H1 (cell line): ENCODE measurements around the gene C20orf141. TPM values are rescaled to one million over a fixed set of nuclear protein-coding genes. Genes with fewer than 3 reads are reported as not detected.

Source experiments
- CTCF ChIA-PET: fragments of 300-600 bp; sonication (Branson Sonifier 250); formaldehyde crosslinking; loops from one replicate; lab custom pipeline; 2021; ENCODE audit not compliant: partially characterized antibody; lab: Charles Lee
- POLR2A ChIA-PET: fragments of 300-600 bp; sonication (Branson Sonifier 250); formaldehyde crosslinking; loops from one replicate; lab custom pipeline; 2021; ENCODE audit warnings: inconsistent platforms; ENCODE audit not compliant: partially characterized antibody; lab: Charles Lee
- DNase-seq, 2 experiments: peaks; one replicate each; pipeline versions ENCODE4 v3.0.0 to v3.0.0-alpha.2; 2010 to 2022; ENCODE audit warnings: low spot score in 2 of 2, low read depth in 1 of 2, mixed read lengths in 1 of 2
- FAIRE-seq: peaks from 2 replicates; lab custom pipeline; 2011; peaks lifted over from hg19 to GRCh38; lab: Jason Lieb, UNC
- H2AFZ ChIP-seq: 2 replicates; pipeline ENCODE4 v1.8.1; 2012; ENCODE audit warnings: low read length, inconsistent platforms
- H2AK5ac ChIP-seq: 2 replicates; pipeline ENCODE4 v1.6.1; 2013; ENCODE audit warnings: low read depth, low read length
- H2BK120ac ChIP-seq: replicated peaks from 2 replicates; pipeline ENCODE3; 2013; ENCODE audit warnings: low read depth, low read length, inconsistent platforms
- H2BK12ac ChIP-seq: 2 replicates; pipeline ENCODE4 v1.6.1; 2013; ENCODE audit warnings: low read depth, low read length
- H2BK15ac ChIP-seq: 2 replicates; pipeline ENCODE4 v1.6.1; 2013; ENCODE audit warnings: low read length
- H2BK20ac ChIP-seq: 2 replicates; pipeline ENCODE4 v1.6.1; 2013; ENCODE audit warnings: low read length
- H2BK5ac ChIP-seq: 2 replicates; pipeline ENCODE4 v1.6.1; 2013; ENCODE audit warnings: low read depth, low read length
- H3K14ac ChIP-seq: 2 replicates; pipeline ENCODE4 v1.6.1; 2013; ENCODE audit warnings: inconsistent platforms; ENCODE audit not compliant: insufficient read length
- H3K18ac ChIP-seq: 2 replicates; pipeline ENCODE4 v1.6.1; 2013; ENCODE audit warnings: low read length; ENCODE audit errors: extremely low read depth
- H3K23ac ChIP-seq: 2 replicates; pipeline ENCODE4 v1.6.1; 2013; ENCODE audit warnings: inconsistent platforms; ENCODE audit not compliant: insufficient read length
- H3K23me2 ChIP-seq: 2 replicates; pipeline ENCODE4 v1.6.1; 2013; ENCODE audit warnings: low read depth, low read length
- H3K27ac ChIP-seq: 2 replicates; pipeline ENCODE4 v1.6.1; 2011; ENCODE audit warnings: low read depth, low read length, inconsistent platforms
- H3K27me3 ChIP-seq, 4 experiments: replicated peaks in 1 of 4; 1 replicate in 1 of 4; 2 replicates in 3 of 4; pipeline versions ENCODE4 v1.6.1 to v1.8.1; 2011 to 2013; ENCODE audit warnings: low read length in 3 of 4, mild to moderate bottlenecking in 3 of 4, inconsistent platforms in 2 of 4, mixed read lengths in 2 of 4, moderate library complexity in 1 of 4; ENCODE audit not compliant: control insufficient read depth in 3 of 4, insufficient read depth in 3 of 4; ENCODE audit errors: extremely low read depth in 1 of 4
- H3K36me3 ChIP-seq, 4 experiments: 2 replicates each; pipeline versions ENCODE4 v1.6.1 to v1.8.1; 2011 to 2013; ENCODE audit warnings: mild to moderate bottlenecking in 4 of 4, low read length in 3 of 4, moderate library complexity in 2 of 4, control low read depth in 1 of 4, inconsistent platforms in 1 of 4; ENCODE audit not compliant: insufficient read depth in 4 of 4, control insufficient read depth in 2 of 4
- H3K4ac ChIP-seq: replicated peaks from 2 replicates; pipeline ENCODE3; 2013; ENCODE audit warnings: low read length, low read depth, mixed read lengths, inconsistent platforms; ENCODE audit not compliant: insufficient read length
- H3K4me1 ChIP-seq, 4 experiments: replicated peaks in 1 of 4; 1 replicate in 1 of 4; 2 replicates in 3 of 4; pipeline versions ENCODE4 v1.6.1 to v1.8.1; 2011 to 2013; ENCODE audit warnings: low read length in 3 of 4, inconsistent platforms in 2 of 4, mixed read lengths in 1 of 4; ENCODE audit not compliant: insufficient read depth in 4 of 4, control insufficient read depth in 3 of 4
- H3K4me2 ChIP-seq, 2 experiments: 2 replicates each; pipeline versions ENCODE4 v1.6.1 to v1.8.1; 2011 to 2013; ENCODE audit warnings: low read depth in 2 of 2, low read length in 2 of 2, control low read depth in 1 of 2, inconsistent platforms in 1 of 2, mild to moderate bottlenecking in 1 of 2; ENCODE audit not compliant: insufficient read depth in 1 of 2
- H3K4me3 ChIP-seq, 4 experiments: fragments of 200-600, 300-600 bp in 1 of 4; sonication (generic), shearing (Covaris generic), sonication (Bioruptor Twin) in 1 of 4; 2 replicates each; pipeline versions ENCODE4 v1.5.1 to v1.8.1; 2011 to 2016; ENCODE audit warnings: low read length in 4 of 4, low read depth in 3 of 4, control low read depth in 2 of 4, inconsistent platforms in 2 of 4, mild to moderate bottlenecking in 2 of 4, mixed read lengths in 1 of 4, moderate library complexity in 1 of 4; ENCODE audit not compliant: insufficient read depth in 2 of 4; ENCODE audit errors: extremely low read depth in 1 of 4
- H3K56ac ChIP-seq: replicated peaks from 2 replicates; pipeline ENCODE3; 2013; ENCODE audit warnings: low read depth, mild to moderate bottlenecking, mixed read lengths, low read length, inconsistent platforms; ENCODE audit not compliant: insufficient read length
- H3K79me1 ChIP-seq: 2 replicates; pipeline ENCODE4 v1.6.1; 2013; ENCODE audit warnings: low read depth, low read length, control low read depth
- H3K79me2 ChIP-seq, 2 experiments: 2 replicates each; pipeline versions ENCODE4 v1.6.1 to v1.8.1; 2012 to 2013; ENCODE audit warnings: low read length in 2 of 2, mild to moderate bottlenecking in 2 of 2, inconsistent platforms in 1 of 2; ENCODE audit not compliant: insufficient read depth in 2 of 2, control insufficient read depth in 1 of 2
- H3K9ac ChIP-seq, 4 experiments: replicated peaks in 1 of 4; 1 replicate in 1 of 4; 2 replicates in 3 of 4; pipeline versions ENCODE4 v1.6.1 to v1.8.1; 2011 to 2013; ENCODE audit warnings: low read depth in 3 of 4, low read length in 3 of 4, control low read depth in 2 of 4, mild to moderate bottlenecking in 2 of 4, moderate library complexity in 2 of 4, inconsistent platforms in 1 of 4; ENCODE audit errors: extremely low read depth in 1 of 4
- H3K9me3 ChIP-seq, 2 experiments: 2 replicates each; pipeline versions ENCODE4 v1.6.1 to v1.8.1; 2012 to 2013; ENCODE audit warnings: mild to moderate bottlenecking in 2 of 2, moderate library complexity in 2 of 2, control low read depth in 1 of 2, inconsistent platforms in 1 of 2, low read depth in 1 of 2, low read length in 1 of 2, mixed read lengths in 1 of 2; ENCODE audit not compliant: insufficient read depth in 2 of 2
- H4K20me1 ChIP-seq, 2 experiments: replicated peaks in 1 of 2; 2 replicates each; pipeline versions ENCODE3 to v1.8.1; 2011 to 2013; ENCODE audit warnings: inconsistent platforms in 2 of 2, low read length in 2 of 2, mild to moderate bottlenecking in 1 of 2; ENCODE audit not compliant: insufficient read depth in 2 of 2, control insufficient read depth in 1 of 2
- H4K5ac ChIP-seq: 2 replicates; pipeline ENCODE4 v1.6.1; 2013; ENCODE audit warnings: low read length, low read depth, mixed read lengths, inconsistent platforms; ENCODE audit not compliant: insufficient read length
- H4K8ac ChIP-seq: 2 replicates; pipeline ENCODE4 v1.8.0; 2013; ENCODE audit warnings: mild to moderate bottlenecking, moderate library complexity, low read length, inconsistent platforms; ENCODE audit not compliant: insufficient read depth; ENCODE audit errors: extremely low read depth
- H4K91ac ChIP-seq: replicated peaks from 2 replicates; pipeline ENCODE3; 2013; ENCODE audit warnings: low read length, mixed read lengths, inconsistent platforms; ENCODE audit not compliant: insufficient read length
- EGR1 ChIP-seq: IDR thresholded peaks from 2 replicates; pipeline ENCODE4 v1.6.1; 2011; ENCODE audit warnings: low read depth, low read length, borderline replicate concordance
- EZH2 ChIP-seq: fragments of 200-600 bp; sonication (generic); IDR thresholded peaks from 2 replicates; pipeline ENCODE4 v1.7.1; 2012; ENCODE audit warnings: low read depth, mild to moderate bottlenecking, moderate library complexity, low read length, inconsistent platforms; ENCODE audit not compliant: severe bottlenecking
- GTF2F1 ChIP-seq: IDR thresholded peaks from 2 replicates; pipeline ENCODE4 v1.6.1; 2012; ENCODE audit warnings: low read depth, low read length, improper control_type of control experiment, borderline replicate concordance
- KDM4A ChIP-seq: IDR thresholded peaks from one replicate; pipeline ENCODE4 v1.7.1; 2012; ENCODE audit warnings: low read depth, mild to moderate bottlenecking, moderate library complexity, low read length, inconsistent platforms; ENCODE audit not compliant: severe bottlenecking
- SUZ12 ChIP-seq: fragments of 200-600 bp; sonication (generic); IDR thresholded peaks from 2 replicates; pipeline ENCODE4 v1.6.1; 2012; ENCODE audit warnings: mild to moderate bottlenecking, inconsistent platforms, low read length, moderate library complexity, mixed read lengths
- ZNF274 ChIP-seq: IDR thresholded peaks from 2 replicates; pipeline ENCODE4 v1.7.0; 2012; ENCODE audit warnings: low read length, borderline replicate concordance; ENCODE audit errors: extremely low read depth
- WGBS, 2 experiments: shearing (Covaris generic) in 1 of 2; methylation state at CpG; one replicate each; pipeline versions ENCODE4 v1.1.6 to v1.1.7; 2013 to 2015; ENCODE audit warnings: low lambda C conversion rate in 2 of 2, mixed read lengths in 2 of 2, inconsistent platforms in 1 of 2, low coverage in 1 of 2, missing lambda C conversion rate in 1 of 2; ENCODE audit not compliant: insufficient replicate concordance in 2 of 2, insufficient coverage in 1 of 2, insufficient read length in 1 of 2; ENCODE audit errors: extremely low coverage in 1 of 2, missing lambda C conversion rate in 1 of 2; 5-methylcytosine and 5-hydroxymethylcytosine counted together
- polyA plus RNA-seq, 7 experiments: library from polyadenylated mRNA; depleted of rRNA in 3 of 7; stranded (reverse) in 5 of 7; unstranded in 2 of 7; fragments of >200 nt in 5 of 7; fragments of 200-250 nt in 2 of 7; gene quantifications; 1 replicate in 5 of 7; 2 replicates in 1 of 7; 4 replicates in 1 of 7; pipeline versions ENCODE4 v1.2.1 to v1.2.3, GENCODE V29; 2011 to 2013; ENCODE audit warnings: missing spikeins in 2 of 7, mixed read lengths in 2 of 7
- total RNA-seq: library from RNA; stranded (reverse); fragmentation: NEBNext Ultra II Directional; extraction: Animal tissue kit (Norgen Biotek cat#: 25700); gene quantifications from 2 replicates; pipeline ENCODE4 v1.2.1, GENCODE V29; 2021

Gene C20orf141
- total and polyA plus RNA-seq, 2 of the 8 experiments (the other 6 are each of a cell fraction or from before 2014, with no cell fraction given) = not detected

- FAIRE-seq = no peak
These were observed 9.0 kb upstream of the C20orf141 start for GRCh38 chr20:2805689-2806350.

More at GRCh38 chr20:2805689-2806350, 9.0 kb upstream of the C20orf141 start:
- Histone ChIP-seq H3K79me1 (no peaks in the 10 kb centered on the region), H4K20me1 (peaks cover 0 to 2% of the 10 kb centered on the region in 2 experiments), H2AK5ac (no peak overlapping the region), H3K4me2 (peak overlapping the region; percentile 78 to 79), H3K14ac (no peak overlapping the region), H3K23me2 (peaks cover 11% of the 10 kb centered on the region), H3K4ac (no peak overlapping the region), H3K9me3 (no peaks in the 10 kb centered on the region), H2BK12ac (no peak overlapping the region), H3K23ac (no peak overlapping the region), H3K4me1 (peaks cover 0 to 18% (median 10%) of the 10 kb centered on the region in 4 experiments; a peak in 6 of 7 replicates), H4K91ac (no peak overlapping the region), H4K5ac (no peak overlapping the region), H2BK5ac (no peak overlapping the region), H3K36me3 (no peaks in the 10 kb centered on the region), H3K79me2 (no peaks in the 10 kb centered on the region), H3K27me3 (peaks cover 41 to 71% (median 64%) of the 10 kb centered on the region in 4 experiments), H3K27ac (no peak overlapping the region), H2AFZ (peak overlapping the region; percentile 16; the same call in 1 of the 2 replicates), H2BK120ac (no peak overlapping the region), H3K56ac (no peak overlapping the region), H3K4me3 (peak overlapping the region in 2 of 4 experiments; percentile 21 to 52; a peak in 5 of 8 replicates), H3K9ac (no peak overlapping the region), H2BK15ac (no peak overlapping the region), H2BK20ac (no peak overlapping the region), H4K8ac (no peak overlapping the region; the same call in 1 of the 2 replicates), H3K18ac (no peak overlapping the region; the same call in 1 of the 2 replicates)
- POLR2A ChIA-PET = interaction anchor here (1.4 kb wide), 1 partner anchor 50 kb away, joined by 4 read pairs; no protein-coding TSS in a partner anchor
- WGBS, 2 experiments = 32% methylated on average over 22 of the region's 22 CpGs; no CpG with 5 or more reads in 1 of the 2 experiments
- CTCF ChIA-PET = interaction anchor here (0.6 to 2.0 kb wide), 3 partner anchors 21 to 49 kb away, joined by 3 to 8 read pairs (median 3); no protein-coding TSS in a partner anchor
- TF ChIP-seq ZNF274 = no peak
- no peak for TF ChIP-seq GTF2F1
- TF ChIP-seq EGR1 = peak; percentile 66; the same call in 1 of the 2 replicates
- TF ChIP-seq EZH2 = peak; percentile 85
- peak; percentile 24 for TF ChIP-seq KDM4A
- peak; percentile 73; the same call in 1 of the 2 replicates for TF ChIP-seq SUZ12
- DNase-seq = peak in 1 of 2 experiments; percentile 61
